HepG2 (cell line): ENCODE measurements around the gene PDZD8. TPM values are rescaled to one million over a fixed set of nuclear protein-coding genes. Genes with fewer than 3 reads are reported as not detected.
"Not testable (repeated sequence)": the region's sequence is repeated elsewhere in the genome, so short reads cannot be mapped to it uniquely, and the experiment has no call there.

Experiments
- ATAC-seq: fragments of 200-7000 bp; cut with Tn5 transposase; 3 replicates; pipeline ENCODE4 v1.9.1; 2020; ENCODE audit warnings: mild to moderate bottlenecking, moderate library complexity
- BruUV-seq: library from RNA; stranded (reverse); fragments of 400-500 nt; replicated peaks from 2 replicates; lab custom pipeline; 2021; lab: Mats Ljungman, UMichigan
- CTCF ChIA-PET: fragments of 300-600 bp; formaldehyde crosslinking; extraction: SDS; loops from one replicate; lab custom pipeline; 2021; ENCODE audit warnings: low total read pairs, inconsistent platforms, low intra/inter-chr PET ratio; lab: Yijun Ruan, JAX
- POLR2A ChIA-PET: fragments of 350-600 bp; sonication (Branson Sonifier 250); formaldehyde crosslinking; loops from one replicate; lab custom pipeline; 2020; ENCODE audit warnings: antibody characterized with exemption, inconsistent platforms; lab: Yijun Ruan, JAX
- DNase-seq: peaks from one replicate; pipeline ENCODE4 v3.0.0-alpha.2; 2015; ENCODE audit warnings: low spot score
- FAIRE-seq: peaks from 3 replicates; lab custom pipeline; 2011; peaks lifted over from hg19 to GRCh38; lab: Jason Lieb, UNC
- H2AFZ ChIP-seq: one replicate; pipeline ENCODE4 v1.6.1; 2011; ENCODE audit warnings: low read length, inconsistent platforms
- H3K27ac ChIP-seq: fragments of 300-600 bp; 3 replicates; pipeline ENCODE4 v1.8.0; 2011; ENCODE audit warnings: mixed run types, mild to moderate bottlenecking, mixed read lengths, low read length, inconsistent platforms; ENCODE audit not compliant: insufficient read depth; ENCODE audit errors: extremely low read length
- H3K27me3 ChIP-seq, 2 experiments: fragments of 200-600 bp in 1 of 2; 2 replicates in 1 of 2; 3 replicates in 1 of 2; pipeline versions ENCODE4 v1.6.0 to v1.8.0; 2011; ENCODE audit warnings: low read length in 2 of 2, mild to moderate bottlenecking in 2 of 2, moderate library complexity in 2 of 2, inconsistent platforms in 1 of 2; ENCODE audit not compliant: insufficient read depth in 2 of 2, control insufficient read depth in 1 of 2
- H3K36me3 ChIP-seq, 2 experiments: fragments of 200-600 bp in 1 of 2; replicated peaks in 1 of 2; 2 replicates in 1 of 2; 3 replicates in 1 of 2; pipeline versions ENCODE4 v1.5.1 to v1.8.0; 2011; ENCODE audit warnings: low read length in 2 of 2, inconsistent platforms in 1 of 2; ENCODE audit not compliant: insufficient read depth in 2 of 2, control insufficient read depth in 1 of 2
- H3K4me1 ChIP-seq: 2 replicates; pipeline ENCODE4 v1.5.1; 2012; ENCODE audit warnings: low read length, inconsistent platforms; ENCODE audit not compliant: insufficient read depth
- H3K4me2 ChIP-seq: 2 replicates; pipeline ENCODE4 v1.6.0; 2011; ENCODE audit warnings: low read depth, low read length, inconsistent platforms
- H3K4me3 ChIP-seq, 3 experiments: fragments of 200-600 bp in 1 of 3; sonication (generic), shearing (Covaris generic) in 1 of 3; replicated peaks in 1 of 3; 2 replicates each; pipeline ENCODE4 v1.5.1; 2011 to 2016; ENCODE audit warnings: low read length in 3 of 3, inconsistent platforms in 2 of 3, low read depth in 2 of 3, mild to moderate bottlenecking in 2 of 3, control low read depth in 1 of 3, mixed read lengths in 1 of 3; ENCODE audit not compliant: insufficient read depth in 1 of 3
- H3K79me2 ChIP-seq: one replicate; pipeline ENCODE4 v1.6.1; 2011; ENCODE audit warnings: low read length, inconsistent platforms; ENCODE audit not compliant: insufficient read depth
- H3K9ac ChIP-seq: 2 replicates; pipeline ENCODE4 v1.6.0; 2011; ENCODE audit warnings: mild to moderate bottlenecking, low read depth, low read length, inconsistent platforms; ENCODE audit not compliant: insufficient read depth
- H3K9me3 ChIP-seq: 2 replicates; pipeline ENCODE4 v1.5.1; 2012; ENCODE audit warnings: mild to moderate bottlenecking, low read length
- H4K20me1 ChIP-seq: 2 replicates; pipeline ENCODE4 v1.6.0; 2011; ENCODE audit warnings: inconsistent platforms, mild to moderate bottlenecking, low read length, moderate library complexity; ENCODE audit not compliant: insufficient read depth
- ETV5 ChIP-seq: IDR thresholded peaks from 2 replicates; pipeline ENCODE4 v1.6.1; 2018; ENCODE audit warnings: missing biosample characterization, missing genetic modification reagents, inconsistent platforms, borderline replicate concordance
- IRF2 ChIP-seq: IDR thresholded peaks from 2 replicates; pipeline ENCODE4 v1.6.1; 2018; ENCODE audit warnings: missing genetic modification reagents, missing compliant biosample characterization
- NR2F6 ChIP-seq, 2 experiments: IDR thresholded peaks; 2 replicates each; pipeline ENCODE4 v1.6.1; 2016; ENCODE audit warnings: antibody characterized with exemption in 1 of 2, mild to moderate bottlenecking in 1 of 2
- PHB2 ChIP-seq: fragments of 450-650 bp; IDR thresholded peaks from 2 replicates; pipeline ENCODE4 v1.6.1; 2018; ENCODE audit not compliant: partially characterized antibody
- RBAK ChIP-seq: sonication (generic); formaldehyde crosslinking; IDR thresholded peaks from 2 replicates; pipeline ENCODE4 v1.5.1; 2020; ENCODE audit warnings: mild to moderate bottlenecking, missing genetic modification reagents
- ZFYVE20 ChIP-seq: sonication (generic); formaldehyde crosslinking; IDR thresholded peaks from 2 replicates; pipeline ENCODE4 v1.8.0; 2023; ENCODE audit warnings: low read depth, mild to moderate bottlenecking, moderate library complexity, missing genetic modification reagents, borderline replicate concordance
- ZNF230 ChIP-seq: sonication (generic); formaldehyde crosslinking; IDR thresholded peaks from 2 replicates; pipeline ENCODE4 v1.4.0; 2020; ENCODE audit warnings: mild to moderate bottlenecking, missing genetic modification reagents
- ZNF713 ChIP-seq: sonication (generic); formaldehyde crosslinking; IDR thresholded peaks from 2 replicates; pipeline ENCODE4 v1.4.0; 2020; ENCODE audit warnings: mild to moderate bottlenecking, missing genetic modification reagents
- WGBS: methylation state at CpG from one replicate; pipeline ENCODE4 v1.1.6; 2017; ENCODE audit warnings: low lambda C conversion rate; 5-methylcytosine and 5-hydroxymethylcytosine counted together
- in situ Hi-C: cut with HindIII; loops from 2 replicates; pipeline ENCODE4 v1.10.0; 2017; ENCODE audit warnings: low pct_unique_long_range_greater_than_20kb; ENCODE audit not compliant: extremely low pct_ligation_motif_present
- intact Hi-C: fragments of 100-400 bp; cut with micrococcal nuclease; formaldehyde crosslinking; loops from one replicate; pipeline ENCODE4 v1.10.0; 2022; ENCODE audit not compliant: unreplicated experiment
- polyA plus RNA-seq, 8 experiments: library from polyadenylated mRNA; depleted of rRNA in 3 of 8; stranded (reverse) in 7 of 8; unstranded in 1 of 8; fragments of >200 nt; fragmentation: Illumina TruSeq in 4 of 8; extraction: Trizol in 4 of 8; gene quantifications; 2 replicates each; pipeline versions ENCODE4 v1.2.1 to v1.2.3, GENCODE V29; 2011 to 2016; ENCODE audit warnings: low read depth in 4 of 8, missing spikeins in 1 of 8, mixed read lengths in 1 of 8; ENCODE audit not compliant: insufficient read depth in 1 of 8
- total RNA-seq, 5 experiments: library from RNA; depleted of rRNA; stranded (reverse); fragments of >200 nt; fragmentation: Illumina TruSeq; extraction: Trizol; gene quantifications; 2 replicates each; pipeline ENCODE4 v1.2.3, GENCODE V29; 2016; ENCODE audit warnings: low read depth in 1 of 5
- TF ChIP-seq, protein P1 (sequence below): sonication (generic); IDR thresholded peaks from 2 replicates; pipeline ENCODE4 v1.6.1; 2016; ENCODE audit warnings: low read depth, borderline replicate concordance
- TF ChIP-seq, protein P2 (sequence below): sonication (generic); formaldehyde crosslinking; conservative IDR thresholded peaks from 2 replicates; pipeline ENCODE4 v1.4.0; 2020; ENCODE audit warnings: missing genetic modification reagents
- TF ChIP-seq, protein P3 (sequence below): sonication (generic); formaldehyde crosslinking; IDR thresholded peaks from 2 replicates; pipeline ENCODE4 v1.8.0; 2022; ENCODE audit warnings: mild to moderate bottlenecking, missing genetic modification reagents, borderline replicate concordance

The PDZD8 gene
- total and polyA plus RNA-seq, 2 of the 13 experiments (the other 11 are each of a cell fraction or from before 2014, with no cell fraction given): 11.2 to 32.0 TPM

DNA sequence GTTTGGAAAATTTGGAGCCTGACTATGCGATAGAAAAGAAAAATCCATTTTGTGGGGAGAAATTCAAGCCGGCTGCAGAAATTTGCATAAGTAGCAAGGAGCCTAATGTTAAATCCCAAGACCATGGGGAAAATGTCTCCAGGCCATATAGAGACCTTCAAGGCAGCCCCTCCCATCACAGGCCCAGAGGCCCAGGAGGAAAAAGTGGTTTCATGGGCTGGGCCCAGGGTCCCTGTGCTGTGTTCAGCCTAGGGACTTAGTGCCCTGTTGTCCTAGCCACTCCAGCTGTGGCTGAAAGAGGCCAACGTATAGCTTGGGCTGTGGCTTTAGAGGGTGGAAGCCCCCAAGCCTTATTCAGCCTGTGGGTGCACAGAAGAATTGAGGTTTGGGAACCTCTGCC is 71.8 kb downstream of the PDZD8 start:
- in situ Hi-C loops, H3K4me2 ChIP-seq, H3K79me2 ChIP-seq, ATAC-seq, CTCF ChIA-PET, H3K4me3 ChIP-seq, H3K9me3 ChIP-seq, POLR2A ChIA-PET, H3K27me3 ChIP-seq, BruUV-seq, H2AFZ ChIP-seq, FAIRE-seq, H3K27ac ChIP-seq, H3K9ac ChIP-seq, DNase-seq, H4K20me1 ChIP-seq, H3K36me3 ChIP-seq, intact Hi-C loops, H3K4me1 ChIP-seq: not testable (repeated sequence)
- WGBS: 100% methylated on average over 3 of the region's 3 CpGs

DNA sequence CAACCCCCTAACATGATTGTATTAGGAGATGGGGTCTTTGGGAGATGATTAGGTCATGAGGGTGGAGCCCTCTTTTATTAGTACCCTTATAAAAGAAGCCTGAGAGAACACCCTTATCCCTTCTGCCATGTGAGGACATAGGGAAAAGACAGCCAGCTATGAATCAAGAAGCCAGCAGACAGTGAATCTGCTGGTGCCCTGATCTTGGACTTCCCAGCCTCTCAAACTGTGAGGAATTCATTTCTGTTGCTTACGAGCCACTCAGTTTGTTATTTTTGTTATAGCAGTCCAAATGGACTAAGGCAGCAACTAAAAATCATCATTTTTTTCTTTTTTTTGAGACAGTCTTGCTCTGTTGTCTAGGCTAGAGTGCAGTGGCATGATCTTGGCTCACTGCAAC is 74.6 kb downstream of the PDZD8 start:
- FAIRE-seq: no peak
- CTCF ChIA-PET: no interaction called here
- intact Hi-C loops (no loop called here), in situ Hi-C loops (no loop called here)
- TF ChIP-seq ZNF230 (CRISPR knock-in tag) (no peak), ETV5 (CRISPR knock-in tag) (no peak), RBAK (CRISPR knock-in tag) (no peak), PHB2 (no peak), ZNF713 (no peak), ZFYVE20 (no peak), NR2F6 (IDR thresholded peaks at IDR 0.05) (no peak), NR2F6 (CRISPR knock-in tag; IDR thresholded peaks at IDR 0.05) (no peak), IRF2 (no peak)
- TF ChIP-seq, protein P1, sequence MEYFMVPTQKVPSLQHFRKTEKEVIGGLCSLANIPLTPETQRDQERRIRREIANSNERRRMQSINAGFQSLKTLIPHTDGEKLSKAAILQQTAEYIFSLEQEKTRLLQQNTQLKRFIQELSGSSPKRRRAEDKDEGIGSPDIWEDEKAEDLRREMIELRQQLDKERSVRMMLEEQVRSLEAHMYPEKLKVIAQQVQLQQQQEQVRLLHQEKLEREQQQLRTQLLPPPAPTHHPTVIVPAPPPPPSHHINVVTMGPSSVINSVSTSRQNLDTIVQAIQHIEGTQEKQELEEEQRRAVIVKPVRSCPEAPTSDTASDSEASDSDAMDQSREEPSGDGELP: no peak
- TF ChIP-seq, protein P2, sequence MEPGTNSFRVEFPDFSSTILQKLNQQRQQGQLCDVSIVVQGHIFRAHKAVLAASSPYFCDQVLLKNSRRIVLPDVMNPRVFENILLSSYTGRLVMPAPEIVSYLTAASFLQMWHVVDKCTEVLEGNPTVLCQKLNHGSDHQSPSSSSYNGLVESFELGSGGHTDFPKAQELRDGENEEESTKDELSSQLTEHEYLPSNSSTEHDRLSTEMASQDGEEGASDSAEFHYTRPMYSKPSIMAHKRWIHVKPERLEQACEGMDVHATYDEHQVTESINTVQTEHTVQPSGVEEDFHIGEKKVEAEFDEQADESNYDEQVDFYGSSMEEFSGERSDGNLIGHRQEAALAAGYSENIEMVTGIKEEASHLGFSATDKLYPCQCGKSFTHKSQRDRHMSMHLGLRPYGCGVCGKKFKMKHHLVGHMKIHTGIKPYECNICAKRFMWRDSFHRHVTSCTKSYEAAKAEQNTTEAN (CRISPR knock-in tag): no peak
- TF ChIP-seq, protein P3, sequence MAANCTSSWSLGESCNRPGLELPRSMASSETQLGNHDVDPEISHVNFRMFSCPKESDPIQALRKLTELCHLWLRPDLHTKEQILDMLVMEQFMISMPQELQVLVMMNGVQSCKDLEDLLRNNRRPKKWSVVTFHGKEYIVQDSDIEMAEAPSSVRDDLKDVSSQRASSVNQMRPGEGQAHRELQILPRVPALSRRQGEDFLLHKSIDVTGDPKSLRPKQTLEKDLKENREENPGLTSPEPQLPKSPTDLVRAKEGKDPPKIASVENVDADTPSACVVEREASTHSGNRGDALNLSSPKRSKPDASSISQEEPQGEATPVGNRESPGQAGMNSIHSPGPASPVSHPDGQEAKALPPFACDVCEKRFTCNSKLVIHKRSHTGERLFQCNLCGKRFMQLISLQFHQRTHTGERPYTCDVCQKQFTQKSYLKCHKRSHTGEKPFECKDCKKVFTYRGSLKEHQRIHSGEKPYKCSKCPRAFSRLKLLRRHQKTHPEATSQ (CRISPR knock-in tag): no peak
- 88% methylated on average over 1 of the region's 1 CpG for WGBS
- no peak for DNase-seq
- H3K4me2 ChIP-seq: no peak overlapping the region
- BruUV-seq: no TSS peak
- no peaks in the 10 kb centered on the region for H3K79me2 ChIP-seq
- POLR2A ChIA-PET: no interaction called here
- no peak overlapping the region for H3K27ac ChIP-seq
- H3K4me3 ChIP-seq: no peak overlapping the region
- H3K4me1 ChIP-seq: no peaks in the 10 kb centered on the region
- H3K27me3 ChIP-seq: no peaks in the 10 kb centered on the region
- no peak overlapping the region for H2AFZ ChIP-seq
- H4K20me1 ChIP-seq: no peaks in the 10 kb centered on the region
- ATAC-seq: no peak
- H3K9me3 ChIP-seq: 0 out of 2 replicates have a peak, but pooled peaks cover 4% of the 10 kb centered on the region
- H3K36me3 ChIP-seq: peaks cover 0 to 4% of the 10 kb centered on the region in 2 experiments; a peak in 2 of 5 replicates
- no peak overlapping the region for H3K9ac ChIP-seq
